Vagina (tissue), 2 donors: ENCODE measurements around the gene RHOV.

Experiments used
- CTCF ChIP-seq, 3 experiments: fragments of 450-650 bp in 2 of 3; fragments of 200-600 bp in 1 of 3; sonication (generic) in 1 of 3; IDR thresholded peaks; one replicate each; pipeline ENCODE4 v1.5.1; 2017 to 2019; ENCODE audit warnings: antibody characterized with exemption in 3 of 3, mild to moderate bottlenecking in 2 of 3, moderate library complexity in 2 of 3
- POLR2A ChIP-seq, 2 donors: fragments of 450-650 bp; IDR thresholded peaks; one replicate each; pipeline ENCODE4 v1.6.1; 2017; ENCODE audit warnings: antibody characterized with exemption in 2 of 2, mild to moderate bottlenecking in 2 of 2, moderate library complexity in 2 of 2

- TF ChIP-seq POLR2A (IDR thresholded peaks at IDR 0.05) (no peak), CTCF (IDR thresholded peaks at IDR 0.05) (no peak)
Observed at GRCh38 chr15:40886586-40886985, 12.6 kb upstream of the RHOV start.
